T47D (cell line): ENCODE data around the gene DMGDH.

Experiments used
- DNase-seq, 2 experiments: peaks; one replicate each; pipeline versions ENCODE4 v3.0.0 to v3.0.0-alpha.2; 2011 to 2012; ENCODE audit warnings: low read depth in 1 of 2, low spot score in 1 of 2
- JUND ChIP-seq: IDR thresholded peaks from 2 replicates; pipeline ENCODE4 v1.6.1; 2012; ENCODE audit warnings: low read depth
- in situ Hi-C: cut with HindIII; loops from 2 replicates; pipeline ENCODE4 v1.10.0; 2016; ENCODE audit warnings: low sequenced_read_pairs, low pct_unique_long_range_greater_than_20kb

The DMGDH gene

GRCh38 chr5:79069488-79070349 lies at the start of gene DMGDH, which contains the start of gene BHMT2:
TSS of gene DMGDH (minus strand) at chr5:79069674. CDS start at chr5:79069620, 54 bp downstream.
TSS of gene BHMT2 (plus strand) at chr5:79069767. CDS start at chr5:79069783, 16 bp downstream.
- DNase-seq: no peak
- in situ Hi-C loops: no loop called here
- TF ChIP-seq JUND: no peak

GRCh38 chr5:79112703-79113058 lies 43.2 kb upstream of the DMGDH start:
- no peak for TF ChIP-seq JUND
- in situ Hi-C loops: no loop called here

GRCh38 chr5:79111960-79112702 lies 42.7 kb upstream of the DMGDH start:
- no peak for DNase-seq
- in situ Hi-C loops: no loop called here
- no peak for TF ChIP-seq JUND

More at GRCh38 chr5:79112703-79113058, 43.2 kb upstream of the DMGDH start:
- no peak for DNase-seq

GRCh38 chr5:79111387-79111959 lies 42.0 kb upstream of the DMGDH start, which contains the start of gene BHMT:
TSS of gene BHMT (plus strand) at chr5:79111809. CDS start at chr5:79111886, 77 bp downstream.
- in situ Hi-C loops: no loop called here
- no peak for TF ChIP-seq JUND
- DNase-seq: no peak

- TF ChIP-seq JUND: no peak
- in situ Hi-C loops: no loop called here
- peak in 1 of 2 experiments; percentile 26 for DNase-seq
Measured at GRCh38 chr5:79109527-79110492, 40.3 kb upstream of the DMGDH start.

GRCh38 chr5:79108792-79109191 lies 39.3 kb upstream of the DMGDH start:
- TF ChIP-seq JUND: no peak
- in situ Hi-C loops: no loop called here
- no peak for DNase-seq

GRCh38 chr5:79108086-79108485 lies 38.6 kb upstream of the DMGDH start:
- no peak for DNase-seq
- no peak for TF ChIP-seq JUND
- in situ Hi-C loops: no loop called here

GRCh38 chr5:79107020-79107796 lies 37.7 kb upstream of the DMGDH start:
- no peak for DNase-seq
- no peak for TF ChIP-seq JUND
- in situ Hi-C loops: no loop called here

- in situ Hi-C loops: no loop called here
- no peak for DNase-seq
- no peak for TF ChIP-seq JUND
Measured at GRCh38 chr5:79105868-79106267, 36.4 kb upstream of the DMGDH start.

GRCh38 chr5:79093762-79094161 lies 24.3 kb upstream of the DMGDH start:
- in situ Hi-C loops: no loop called here
- DNase-seq: no peak
- no peak for TF ChIP-seq JUND

- no peak for DNase-seq
- in situ Hi-C loops: no loop called here
- no peak for TF ChIP-seq JUND
Measured at GRCh38 chr5:79091064-79091463, 21.6 kb upstream of the DMGDH start.
